GM23338 (cell line): Measurements from ENCODE around the gene CORO7.

Source experiments
- CTCF ChIP-seq, 2 experiments: fragments of 200-600 bp in 1 of 2; sonication (generic) in 1 of 2; conservative IDR thresholded peaks; 2 replicates each; pipeline versions ENCODE4 v1.5.1 to v1.6.1; 2016 to 2017; ENCODE audit warnings: antibody characterized with exemption in 2 of 2, low read depth in 2 of 2, mild to moderate bottlenecking in 2 of 2, moderate library complexity in 1 of 2
- POLR2AphosphoS5 ChIP-seq: IDR thresholded peaks from 2 replicates; pipeline ENCODE4 v1.6.1; 2016; ENCODE audit warnings: antibody characterized with exemption, low read depth
- REST ChIP-seq: IDR thresholded peaks from one replicate; pipeline ENCODE4 v1.6.1; 2018; ENCODE audit warnings: antibody characterized with exemption; ENCODE audit not compliant: unreplicated experiment

GRCh38 chr16:4411684-4412083 is 4.7 kb downstream of the CORO7 start:
- TF ChIP-seq CTCF (conservative IDR thresholded peaks at IDR 0.05; ENCODE audit: low read depth in 2 of 2) = no peak
- no peak for TF ChIP-seq REST
- TF ChIP-seq POLR2AphosphoS5 = no peak
